ENCODE data around the gene KCNIP1.

GRCh38 chr5:170533383-170533782, 29.6 kb downstream of the KCNIP1 start:
- TF ChIP-seq, protein P1, sequence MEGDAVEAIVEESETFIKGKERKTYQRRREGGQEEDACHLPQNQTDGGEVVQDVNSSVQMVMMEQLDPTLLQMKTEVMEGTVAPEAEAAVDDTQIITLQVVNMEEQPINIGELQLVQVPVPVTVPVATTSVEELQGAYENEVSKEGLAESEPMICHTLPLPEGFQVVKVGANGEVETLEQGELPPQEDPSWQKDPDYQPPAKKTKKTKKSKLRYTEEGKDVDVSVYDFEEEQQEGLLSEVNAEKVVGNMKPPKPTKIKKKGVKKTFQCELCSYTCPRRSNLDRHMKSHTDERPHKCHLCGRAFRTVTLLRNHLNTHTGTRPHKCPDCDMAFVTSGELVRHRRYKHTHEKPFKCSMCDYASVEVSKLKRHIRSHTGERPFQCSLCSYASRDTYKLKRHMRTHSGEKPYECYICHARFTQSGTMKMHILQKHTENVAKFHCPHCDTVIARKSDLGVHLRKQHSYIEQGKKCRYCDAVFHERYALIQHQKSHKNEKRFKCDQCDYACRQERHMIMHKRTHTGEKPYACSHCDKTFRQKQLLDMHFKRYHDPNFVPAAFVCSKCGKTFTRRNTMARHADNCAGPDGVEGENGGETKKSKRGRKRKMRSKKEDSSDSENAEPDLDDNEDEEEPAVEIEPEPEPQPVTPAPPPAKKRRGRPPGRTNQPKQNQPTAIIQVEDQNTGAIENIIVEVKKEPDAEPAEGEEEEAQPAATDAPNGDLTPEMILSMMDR (IDR thresholded peaks at IDR 0.05), result no peak
- TF ChIP-seq POLR2A (IDR thresholded peaks at IDR 0.05), result no peak
- no peak for TF ChIP-seq POLR2AphosphoS5 (IDR thresholded peaks at IDR 0.05)
- no peak for TF ChIP-seq EP300 (IDR thresholded peaks at IDR 0.05)
